Fibroblast of villous mesenchyme (primary cell): ENCODE measurements around the gene LRP1B. TPM values are rescaled to one million over a fixed set of nuclear protein-coding genes. Genes with fewer than 3 reads are reported as not detected.

ENCODE experiments used
- DNase-seq: peaks from one replicate; pipeline ENCODE4 v3.0.0-alpha.2; 2010; ENCODE audit warnings: low read depth
- H3K4me3 ChIP-seq: 2 replicates; pipeline ENCODE4 v1.5.1; 2011; ENCODE audit warnings: low read depth, mild to moderate bottlenecking, low read length
- CTCF ChIP-seq: IDR thresholded peaks from 2 replicates; pipeline ENCODE4 v1.5.1; 2012; ENCODE audit warnings: low read depth, mild to moderate bottlenecking, low read length; ENCODE audit not compliant: insufficient read depth
- total RNA-seq: library from RNA; depleted of rRNA; stranded (reverse); fragments of >200 nt; gene quantifications from 2 replicates; pipeline ENCODE4 v1.2.3, GENCODE V29; 2012

Gene LRP1B
- total RNA-seq, 1 donor: 2.2 TPM

- DNase-seq: no peak
- TF ChIP-seq CTCF: no peak
- H3K4me3 ChIP-seq: no peak overlapping the region
These were observed 85.2 kb downstream of the LRP1B start for GRCh38 chr2:142045641-142046040.

GRCh38 chr2:142044197-142044596 lies 86.6 kb downstream of the LRP1B start:
- DNase-seq: no peak
- TF ChIP-seq CTCF: no peak
- no peak overlapping the region for H3K4me3 ChIP-seq

- DNase-seq: no peak
- TF ChIP-seq CTCF: no peak
- no peak overlapping the region for H3K4me3 ChIP-seq
These were observed 88.1 kb downstream of the LRP1B start for GRCh38 chr2:142042536-142043199.

GRCh38 chr2:142041996-142042395 lies 88.8 kb downstream of the LRP1B start:
- TF ChIP-seq CTCF: no peak
- no peak for DNase-seq
- H3K4me3 ChIP-seq: no peak overlapping the region

GRCh38 chr2:142041105-142041504 lies 89.7 kb downstream of the LRP1B start:
- H3K4me3 ChIP-seq: no peak overlapping the region
- TF ChIP-seq CTCF: no peak
- DNase-seq: no peak

- H3K4me3 ChIP-seq: no peak overlapping the region
- no peak for DNase-seq
- TF ChIP-seq CTCF: no peak
These were observed 90.3 kb downstream of the LRP1B start for GRCh38 chr2:142040556-142040955.

- no peak for DNase-seq
- H3K4me3 ChIP-seq: no peak overlapping the region
- no peak for TF ChIP-seq CTCF
These were observed 92.0 kb downstream of the LRP1B start for GRCh38 chr2:142038826-142039225.
